Epithelial cell of proximal tubule (primary cell): ENCODE data around the gene LMO7. TPM values are rescaled to one million over a fixed set of nuclear protein-coding genes. Genes with fewer than 3 reads are reported as not detected.

Experiments
- DNase-seq: peaks from one replicate; pipeline ENCODE4 v3.0.0-alpha.2; 2011; ENCODE audit warnings: low read depth
- H3K4me3 ChIP-seq: 2 replicates; pipeline ENCODE4 v1.5.1; 2011; ENCODE audit warnings: low read depth, mild to moderate bottlenecking, low read length
- CTCF ChIP-seq: conservative IDR thresholded peaks from 2 replicates; pipeline ENCODE4 v1.5.1; 2012; ENCODE audit warnings: low read depth, mild to moderate bottlenecking, low read length
- total RNA-seq: library from RNA; depleted of rRNA; stranded (reverse); fragments of >200 nt; gene quantifications from 2 replicates; pipeline ENCODE4 v1.2.3, GENCODE V29; 2015

LMO7 gene
- total RNA-seq, 1 donor from 2014 or later, result 46.9 TPM

- TF ChIP-seq CTCF, result peak; percentile 78
- H3K4me3 ChIP-seq, result peak overlapping the region; percentile 23
- DNase-seq, result no peak
Observed at GRCh38 chr13:75870397-75870903, 234.3 kb downstream of the LMO7 start.

- DNase-seq, result no peak
- H3K4me3 ChIP-seq, result no peak overlapping the region
- no peak for TF ChIP-seq CTCF
Observed at GRCh38 chr13:75871059-75871458, 234.9 kb downstream of the LMO7 start.

- TF ChIP-seq CTCF, result no peak
- no peak for DNase-seq
- no peak overlapping the region for H3K4me3 ChIP-seq
Observed at GRCh38 chr13:75872980-75873379, 236.8 kb downstream of the LMO7 start.

GRCh38 chr13:75873494-75873893 is 237.4 kb downstream of the LMO7 start:
- H3K4me3 ChIP-seq, result no peak overlapping the region
- no peak for DNase-seq
- TF ChIP-seq CTCF, result no peak

GRCh38 chr13:75875450-75875849 is 239.3 kb downstream of the LMO7 start:
- no peak for DNase-seq
- TF ChIP-seq CTCF, result no peak
- H3K4me3 ChIP-seq, result no peak overlapping the region

- no peak for DNase-seq
- TF ChIP-seq CTCF, result peak; percentile 96
- no peak overlapping the region for H3K4me3 ChIP-seq
Observed at GRCh38 chr13:75876142-75877050, 240.3 kb downstream of the LMO7 start.
